Neural crest cell (in vitro differentiated cells): ENCODE measurements around the gene TNNI3K. TPM values are rescaled to one million over a fixed set of nuclear protein-coding genes. Genes with fewer than 3 reads are reported as not detected.

Experiments used
- DNase-seq: peaks from one replicate; pipeline ENCODE4 v3.0.0; 2021; ENCODE audit warnings: low read depth, mixed read lengths, low spot score
- H3K27ac Mint-ChIP-seq: one replicate; pipeline ENCODE4 v1.8.0; 2021; ENCODE audit warnings: mild to moderate bottlenecking, mixed read lengths; ENCODE audit not compliant: unreplicated experiment
- H3K27me3 Mint-ChIP-seq: 2 replicates; pipeline ENCODE4 v1.8.0; 2021; ENCODE audit warnings: low read depth, mild to moderate bottlenecking, mixed read lengths
- H3K36me3 Mint-ChIP-seq: 2 replicates; pipeline ENCODE4 v1.8.0; 2021; ENCODE audit warnings: low read depth, mild to moderate bottlenecking, mixed read lengths
- H3K4me1 Mint-ChIP-seq: 2 replicates; pipeline ENCODE4 v1.8.0; 2021; ENCODE audit warnings: mixed read lengths
- H3K4me3 Mint-ChIP-seq: one replicate; pipeline ENCODE4 v1.8.0; 2021; ENCODE audit warnings: mild to moderate bottlenecking, mixed read lengths
- H3K9me3 Mint-ChIP-seq: 2 replicates; pipeline ENCODE4 v1.8.0; 2021; ENCODE audit warnings: mixed read lengths
- total RNA-seq: library from RNA; stranded (reverse); gene quantifications from 2 replicates; pipeline ENCODE4 v1.2.1, GENCODE V29; 2021
- TF ChIP-seq, protein P1 (sequence below): fragments of 200-600 bp; sonication (generic); conservative IDR thresholded peaks from 2 replicates; pipeline ENCODE4 v1.5.0; 2021; ENCODE audit warnings: antibody characterized with exemption, mild to moderate bottlenecking

Gene TNNI3K
- total RNA-seq, 1 donor from 2014 or later = 1.4 TPM

GRCh38 chr1:74333244-74333643 is 98.1 kb downstream of the TNNI3K start:
- TF ChIP-seq, protein P1, sequence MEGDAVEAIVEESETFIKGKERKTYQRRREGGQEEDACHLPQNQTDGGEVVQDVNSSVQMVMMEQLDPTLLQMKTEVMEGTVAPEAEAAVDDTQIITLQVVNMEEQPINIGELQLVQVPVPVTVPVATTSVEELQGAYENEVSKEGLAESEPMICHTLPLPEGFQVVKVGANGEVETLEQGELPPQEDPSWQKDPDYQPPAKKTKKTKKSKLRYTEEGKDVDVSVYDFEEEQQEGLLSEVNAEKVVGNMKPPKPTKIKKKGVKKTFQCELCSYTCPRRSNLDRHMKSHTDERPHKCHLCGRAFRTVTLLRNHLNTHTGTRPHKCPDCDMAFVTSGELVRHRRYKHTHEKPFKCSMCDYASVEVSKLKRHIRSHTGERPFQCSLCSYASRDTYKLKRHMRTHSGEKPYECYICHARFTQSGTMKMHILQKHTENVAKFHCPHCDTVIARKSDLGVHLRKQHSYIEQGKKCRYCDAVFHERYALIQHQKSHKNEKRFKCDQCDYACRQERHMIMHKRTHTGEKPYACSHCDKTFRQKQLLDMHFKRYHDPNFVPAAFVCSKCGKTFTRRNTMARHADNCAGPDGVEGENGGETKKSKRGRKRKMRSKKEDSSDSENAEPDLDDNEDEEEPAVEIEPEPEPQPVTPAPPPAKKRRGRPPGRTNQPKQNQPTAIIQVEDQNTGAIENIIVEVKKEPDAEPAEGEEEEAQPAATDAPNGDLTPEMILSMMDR = no peak
- peaks cover 3% of the 10 kb centered on the region for H3K9me3 Mint-ChIP-seq
- H3K27me3 Mint-ChIP-seq = no peaks in the 10 kb centered on the region
- no peak for DNase-seq
- no peak overlapping the region for H3K27ac Mint-ChIP-seq
- no peaks in the 10 kb centered on the region for H3K36me3 Mint-ChIP-seq
- no peak overlapping the region for H3K4me3 Mint-ChIP-seq
- peaks cover 11% of the 10 kb centered on the region for H3K4me1 Mint-ChIP-seq

GRCh38 chr1:74334147-74334546 is 99.0 kb downstream of the TNNI3K start:
- Mint-ChIP-seq H3K4me3 (no peak overlapping the region), H3K36me3 (peaks cover 2% of the 10 kb centered on the region), H3K27me3 (no peaks in the 10 kb centered on the region), H3K27ac (no peak overlapping the region), H3K9me3 (peaks cover 3% of the 10 kb centered on the region), H3K4me1 (peaks cover 20% of the 10 kb centered on the region)
- no peak for DNase-seq
- TF ChIP-seq, protein P1 = no peak

DNA sequence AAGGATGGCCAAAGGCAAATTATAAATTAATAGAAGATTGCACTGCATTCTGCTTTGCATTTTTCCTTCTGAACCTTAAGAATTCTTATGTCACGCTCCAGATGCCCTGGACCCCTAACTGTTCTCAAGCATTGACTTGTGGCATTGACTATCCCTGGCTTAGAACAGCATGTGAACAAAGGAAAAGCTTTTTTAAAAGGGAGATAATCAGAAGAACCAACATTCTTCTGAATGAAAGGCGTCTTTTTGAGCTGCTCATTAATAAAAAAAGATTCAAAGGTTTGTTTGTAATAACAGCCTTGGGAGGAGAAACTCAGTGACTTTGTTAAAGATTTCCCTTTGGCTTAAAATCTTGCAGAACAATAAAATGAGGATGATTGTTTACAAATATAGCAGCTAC is 105.5 kb downstream of the TNNI3K start:
- Mint-ChIP-seq H3K36me3 (peaks cover 2% of the 10 kb centered on the region), H3K4me3 (no peak overlapping the region), H3K27me3 (no peaks in the 10 kb centered on the region), H3K9me3 (peaks cover 3% of the 10 kb centered on the region), H3K27ac (peak overlapping the region; percentile 20), H3K4me1 (peaks cover 48% of the 10 kb centered on the region)
- DNase-seq = no peak
- TF ChIP-seq, protein P1 = no peak

- TF ChIP-seq, protein P1 = no peak
- H3K27ac Mint-ChIP-seq = peak overlapping the region; percentile 75
- H3K9me3 Mint-ChIP-seq = peaks cover 3% of the 10 kb centered on the region
- no peaks in the 10 kb centered on the region for H3K27me3 Mint-ChIP-seq
- H3K4me3 Mint-ChIP-seq = peak overlapping the region; percentile 41
- H3K36me3 Mint-ChIP-seq = peaks cover 2% of the 10 kb centered on the region
- H3K4me1 Mint-ChIP-seq = peaks cover 48% of the 10 kb centered on the region
- no peak for DNase-seq
These were observed 106.6 kb downstream of the TNNI3K start for GRCh38 chr1:74341702-74342339.

- Mint-ChIP-seq H3K4me1 (peaks cover 47% of the 10 kb centered on the region), H3K4me3 (no peak overlapping the region), H3K9me3 (no peaks in the 10 kb centered on the region), H3K27ac (peak overlapping the region; percentile 80), H3K36me3 (peaks cover 2% of the 10 kb centered on the region), H3K27me3 (no peaks in the 10 kb centered on the region)
- TF ChIP-seq, protein P1 = no peak
- DNase-seq = no peak
These were observed 108.0 kb downstream of the TNNI3K start for GRCh38 chr1:74343216-74343615.
